BLaER1 treated with 17β-estradiol and CSF1 and Interleukin-3, amounts not matched to agents 10 nM and 100 nM (cell line): ENCODE data around the gene CTTN.

Source experiments
- H3K27ac ChIP-seq, 11 experiments: shearing (Covaris generic); formaldehyde crosslinking; 2 replicates each; pipeline ENCODE4 v1.8.1; 2022
- H3K27me3 ChIP-seq, 11 experiments: shearing (Covaris generic); formaldehyde crosslinking; 2 replicates each; pipeline ENCODE4 v1.8.1; 2022
- H3K36me3 ChIP-seq, 11 experiments: shearing (Covaris generic); formaldehyde crosslinking; 2 replicates each; pipeline ENCODE4 v1.8.1; 2022
- H3K4me1 ChIP-seq, 10 experiments: shearing (Covaris generic); formaldehyde crosslinking; 2 replicates each; pipeline ENCODE4 v1.8.1; 2022
- H3K4me2 ChIP-seq, 11 experiments: shearing (Covaris generic); formaldehyde crosslinking; 2 replicates each; pipeline ENCODE4 v1.8.1; 2022
- H3K4me3 ChIP-seq, 10 experiments: shearing (Covaris generic); formaldehyde crosslinking; 2 replicates each; pipeline ENCODE4 v1.8.1; 2022
- H3K9ac ChIP-seq, 11 experiments: shearing (Covaris generic); formaldehyde crosslinking; 2 replicates each; pipeline ENCODE4 v1.8.1; 2022
- H3K9me3 ChIP-seq, 11 experiments: shearing (Covaris generic); formaldehyde crosslinking; replicated peaks in 1 of 11; 2 replicates each; pipeline ENCODE4 v1.8.1; 2022
- H4K20me1 ChIP-seq, 11 experiments: shearing (Covaris generic); formaldehyde crosslinking; 2 replicates each; pipeline ENCODE4 v1.8.1; 2022
- Cebpa-rat ChIP-seq, 11 experiments: shearing (Covaris generic); IDR thresholded peaks; 2 replicates each; pipeline ENCODE4 v1.8.1; 2022

The CTTN gene

GRCh38 chr11:70424765-70425344 is 26.5 kb downstream of the CTTN start:
- no peak overlapping the region; a peak in 1 of 20 replicates for H3K4me3 ChIP-seq
- no peak for TF ChIP-seq Cebpa-rat (IDR thresholded peaks at IDR 0.05)
- H3K36me3 ChIP-seq, result no peaks in the 10 kb centered on the region
- H3K9ac ChIP-seq, result no peak overlapping the region
- peak overlapping the region; percentile 69 to 87 (median 79) for H3K4me2 ChIP-seq
- peaks cover 0 to 82% (median 12%) of the 10 kb centered on the region in 11 experiments; a peak in 13 of 22 replicates for H4K20me1 ChIP-seq
- H3K9me3 ChIP-seq, result no peaks in the 10 kb centered on the region
- peaks cover 31 to 60% (median 45%) of the 10 kb centered on the region in 10 experiments for H3K4me1 ChIP-seq
- peaks cover 0 to 99% (median 20%) of the 10 kb centered on the region in 11 experiments; a peak in 16 of 22 replicates for H3K27me3 ChIP-seq
- H3K27ac ChIP-seq, result no peak overlapping the region

GRCh38 chr11:70427436-70427835 is 29.1 kb downstream of the CTTN start:
- TF ChIP-seq Cebpa-rat (IDR thresholded peaks at IDR 0.05), result no peak
- Histone ChIP-seq H4K20me1 (peaks cover 0 to 82% (median 7%) of the 10 kb centered on the region in 11 experiments; a peak in 14 of 22 replicates), H3K9me3 (no peaks in the 10 kb centered on the region), H3K27me3 (peaks cover 0 to 99% (median 19%) of the 10 kb centered on the region in 11 experiments; a peak in 15 of 22 replicates), H3K27ac (no peak overlapping the region), H3K4me1 (peaks cover 48 to 74% (median 68%) of the 10 kb centered on the region in 10 experiments), H3K4me3 (no peak overlapping the region), H3K36me3 (no peaks in the 10 kb centered on the region), H3K9ac (no peak overlapping the region), H3K4me2 (no peak overlapping the region)

GRCh38 chr11:70428701-70429427 is 30.5 kb downstream of the CTTN start:
- Histone ChIP-seq H3K4me2 (peak overlapping the region in 2 of 11 experiments; percentile 86 to 87; a peak in 2 of 22 replicates), H3K27me3 (peaks cover 0 to 99% (median 15%) of the 10 kb centered on the region in 11 experiments; a peak in 14 of 22 replicates), H3K4me3 (no peak overlapping the region), H3K9me3 (no peaks in the 10 kb centered on the region), H3K4me1 (peaks cover 48 to 74% (median 68%) of the 10 kb centered on the region in 10 experiments), H3K9ac (no peak overlapping the region), H3K27ac (no peak overlapping the region), H3K36me3 (no peaks in the 10 kb centered on the region), H4K20me1 (peaks cover 0 to 82% (median 0%) of the 10 kb centered on the region in 11 experiments; a peak in 13 of 22 replicates)
- no peak for TF ChIP-seq Cebpa-rat (IDR thresholded peaks at IDR 0.05)

GRCh38 chr11:70429428-70429705 is 31.0 kb downstream of the CTTN start:
- H3K27me3 ChIP-seq, result peaks cover 5 to 100% (median 18%) of the 10 kb centered on the region in 11 experiments; a peak in 14 of 22 replicates
- H4K20me1 ChIP-seq, result peaks cover 0 to 82% (median under 1%) of the 10 kb centered on the region in 11 experiments; a peak in 12 of 22 replicates
- peak overlapping the region in 8 of 11 experiments; percentile 34 to 87 (median 76); a peak in 12 of 22 replicates for H3K4me2 ChIP-seq
- H3K27ac ChIP-seq, result no peak overlapping the region
- H3K4me3 ChIP-seq, result no peak overlapping the region
- no peaks in the 10 kb centered on the region for H3K36me3 ChIP-seq
- no peaks in the 10 kb centered on the region for H3K9me3 ChIP-seq
- TF ChIP-seq Cebpa-rat (IDR thresholded peaks at IDR 0.05), result no peak
- peaks cover 48 to 74% (median 68%) of the 10 kb centered on the region in 10 experiments for H3K4me1 ChIP-seq
- H3K9ac ChIP-seq, result no peak overlapping the region

- H3K9me3 ChIP-seq, result no peaks in the 10 kb centered on the region
- peak overlapping the region in 3 of 11 experiments; percentile 20 to 43 (median 27); a peak in 1 of 22 replicates for H3K9ac ChIP-seq
- no peak overlapping the region for H3K4me3 ChIP-seq
- H3K36me3 ChIP-seq, result no peaks in the 10 kb centered on the region
- H4K20me1 ChIP-seq, result peaks cover 0 to 82% (median 4%) of the 10 kb centered on the region in 11 experiments; a peak in 12 of 22 replicates
- H3K4me2 ChIP-seq, result peak overlapping the region in 9 of 11 experiments; percentile 34 to 87 (median 73); a peak in 18 of 22 replicates
- peaks cover 48 to 74% (median 68%) of the 10 kb centered on the region in 10 experiments for H3K4me1 ChIP-seq
- no peak overlapping the region for H3K27ac ChIP-seq
- TF ChIP-seq Cebpa-rat (IDR thresholded peaks at IDR 0.05), result no peak
- peaks cover 7 to 100% (median 24%) of the 10 kb centered on the region in 11 experiments; a peak in 15 of 22 replicates for H3K27me3 ChIP-seq
Observed at GRCh38 chr11:70429724-70430521, 31.6 kb downstream of the CTTN start.

GRCh38 chr11:70430671-70431574 is 32.6 kb downstream of the CTTN start:
- no peak for TF ChIP-seq Cebpa-rat (IDR thresholded peaks at IDR 0.05)
- H3K4me1 ChIP-seq, result peaks cover 43 to 74% (median 68%) of the 10 kb centered on the region in 10 experiments
- H3K4me2 ChIP-seq, result peak overlapping the region in 9 of 11 experiments; percentile 43 to 87 (median 75); a peak in 17 of 22 replicates
- peaks cover 13 to 100% (median 32%) of the 10 kb centered on the region in 11 experiments; a peak in 18 of 22 replicates for H3K27me3 ChIP-seq
- no peak overlapping the region for H3K4me3 ChIP-seq
- peaks cover 0 to 81% (median 4%) of the 10 kb centered on the region in 11 experiments; a peak in 12 of 22 replicates for H4K20me1 ChIP-seq
- H3K9me3 ChIP-seq, result no peaks in the 10 kb centered on the region
- H3K36me3 ChIP-seq, result no peaks in the 10 kb centered on the region
- no peak overlapping the region for H3K9ac ChIP-seq
- no peak overlapping the region for H3K27ac ChIP-seq

GRCh38 chr11:70431611-70432010 is 33.3 kb downstream of the CTTN start:
- no peaks in the 10 kb centered on the region for H3K36me3 ChIP-seq

More at GRCh38 chr11:70431611-70432010, 33.3 kb downstream of the CTTN start:
- no peak for TF ChIP-seq Cebpa-rat (IDR thresholded peaks at IDR 0.05)
- H3K4me1 ChIP-seq, result peaks cover 43 to 76% (median 72%) of the 10 kb centered on the region in 10 experiments
- no peak overlapping the region; a peak in 1 of 22 replicates for H3K27ac ChIP-seq
- H3K27me3 ChIP-seq, result peaks cover 18 to 100% (median 39%) of the 10 kb centered on the region in 11 experiments; a peak in 18 of 22 replicates
- H3K9me3 ChIP-seq, result no peaks in the 10 kb centered on the region
- H4K20me1 ChIP-seq, result peaks cover 0 to 88% (median 4%) of the 10 kb centered on the region in 11 experiments; a peak in 12 of 22 replicates
- peak overlapping the region; percentile 15 to 87 (median 74) for H3K4me2 ChIP-seq
- no peak overlapping the region; a peak in 1 of 20 replicates for H3K4me3 ChIP-seq
- peak overlapping the region in 3 of 11 experiments; percentile 12 to 47 (median 21); a peak in 2 of 22 replicates for H3K9ac ChIP-seq
